Measurements from ENCODE around the gene TKT. TPM values are rescaled to one million over a fixed set of nuclear protein-coding genes. Genes with fewer than 3 reads are reported as not detected.

TKT gene
- total RNA-seq, 1 experiment from 2014 or later, result 634 TPM

GRCh38 chr3:53257465-53257864, 1.6 kb upstream of the TKT start:
- ATAC-seq, result no peak
- ChIA-PET RAD21 (ENCODE audit: low non-redundant PET in 1 of 2, low total read pairs in 2 of 2, uncharacterized antibody in 2 of 2, unreplicated experiment in 2 of 2) (interaction anchor here in 1 of 2 experiments (0.5 kb wide), 1 partner anchor 25 kb away, joined by 8 read pairs; no protein-coding TSS in a partner anchor), POLR2A (interaction anchor here (0.6 kb wide), 1 partner anchor 22 kb away, joined by 3 read pairs; no protein-coding TSS in a partner anchor), CTCF (interaction anchor here (1.4 kb wide), 1 partner anchor 13 kb away, joined by 4 read pairs; no protein-coding TSS in a partner anchor)
- no peak for DNase-seq (ENCODE audit: low read depth, low spot score)
- no peak for TF ChIP-seq JUND (IDR thresholded peaks at IDR 0.05)
- no peaks in the 10 kb centered on the region for H3K9me3 ChIP-seq (ENCODE audit: control insufficient read depth in 1 of 2, insufficient read depth in 1 of 2, low read depth in 1 of 2, low read length in 2 of 2)
- H3K36me3 ChIP-seq (ENCODE audit: control insufficient read depth in 1 of 2, insufficient read depth in 2 of 2, low read length in 2 of 2), result peaks cover under 1 to 13% of the 10 kb centered on the region in 2 experiments; a peak in 1 of 4 replicates
- no peak overlapping the region for H3K27ac ChIP-seq (ENCODE audit: low read depth, low read length)
- intact Hi-C loops (cut with micrococcal nuclease), result no loop called here
- H2AFZ ChIP-seq (ENCODE audit: low read depth, low read length, poor library complexity, severe bottlenecking), result no peak overlapping the region
- H3K79me2 ChIP-seq (ENCODE audit: insufficient read depth, low read length), result peaks cover 33% of the 10 kb centered on the region
- H3K9me2 ChIP-seq (ENCODE audit: insufficient read depth), result no peaks in the 10 kb centered on the region
- no peak overlapping the region for H3K4me2 ChIP-seq (ENCODE audit: low read length)
- H3K27me3 ChIP-seq (ENCODE audit: insufficient read depth, low read length), result no peaks in the 10 kb centered on the region
- no TSS peak for BruUV-seq (replicated peaks)
- no peak overlapping the region for H3K4me3 ChIP-seq (replicated peaks in 1 of 2; ENCODE audit: low read depth in 1 of 2, low read length in 2 of 2)
- H3K4me1 ChIP-seq (ENCODE audit: control insufficient read depth in 1 of 2, insufficient read depth in 2 of 2, low read length in 2 of 2), result peaks cover 15 to 32% of the 10 kb centered on the region in 2 experiments
- peaks cover 12% of the 10 kb centered on the region; the same call in 1 of the 2 replicates for H4K20me1 ChIP-seq (ENCODE audit: insufficient read depth)
- no peak overlapping the region for H3K9ac ChIP-seq (ENCODE audit: low read length)

DNA sequence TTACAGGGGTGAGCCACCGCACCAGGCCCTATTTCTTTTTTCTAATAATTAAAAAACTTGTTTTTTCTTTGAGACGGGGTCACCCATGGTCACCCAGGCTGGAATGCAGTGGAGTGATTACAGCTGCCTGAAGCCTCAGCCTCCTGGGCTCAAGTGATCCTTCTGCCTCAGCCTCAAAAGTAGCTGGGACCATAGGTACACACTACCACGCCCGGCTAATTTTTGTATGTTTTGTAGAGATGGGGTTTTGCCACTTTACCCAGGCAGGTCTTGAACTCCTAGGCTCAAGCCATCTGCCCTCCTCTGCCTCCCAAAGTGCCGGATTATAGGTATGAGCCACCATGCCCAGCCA, 858 bp upstream of the TKT start:
- no peaks in the 10 kb centered on the region for H3K9me3 ChIP-seq (ENCODE audit: control insufficient read depth in 1 of 2, insufficient read depth in 1 of 2, low read depth in 1 of 2, low read length in 2 of 2)
- H2AFZ ChIP-seq (ENCODE audit: low read depth, low read length, poor library complexity, severe bottlenecking), result no peak overlapping the region
- H3K9me2 ChIP-seq (ENCODE audit: insufficient read depth), result no peaks in the 10 kb centered on the region
- no peak overlapping the region for H3K4me2 ChIP-seq (ENCODE audit: low read length)
- no TSS peak for BruUV-seq (replicated peaks)
- no peak overlapping the region for H3K9ac ChIP-seq (ENCODE audit: low read length)
- peaks cover 17% of the 10 kb centered on the region; the same call in 1 of the 2 replicates for H4K20me1 ChIP-seq (ENCODE audit: insufficient read depth)
- H3K4me3 ChIP-seq (replicated peaks in 1 of 2; ENCODE audit: low read depth in 1 of 2, low read length in 2 of 2), result no peak overlapping the region
- CTCF ChIA-PET, result no interaction called here
- no peaks in the 10 kb centered on the region for H3K27me3 ChIP-seq (ENCODE audit: insufficient read depth, low read length)
- RAD21 ChIA-PET (ENCODE audit: low non-redundant PET in 1 of 2, low total read pairs in 2 of 2, uncharacterized antibody in 2 of 2, unreplicated experiment in 2 of 2), result no interaction called here
- intact Hi-C loops (cut with micrococcal nuclease), result no loop called here
- no peak overlapping the region for H3K27ac ChIP-seq (ENCODE audit: low read depth, low read length)
- peaks cover 2 to 19% of the 10 kb centered on the region in 2 experiments; a peak in 1 of 4 replicates for H3K36me3 ChIP-seq (ENCODE audit: control insufficient read depth in 1 of 2, insufficient read depth in 2 of 2, low read length in 2 of 2)
- H3K79me2 ChIP-seq (ENCODE audit: insufficient read depth, low read length), result peaks cover 41% of the 10 kb centered on the region
- ATAC-seq, result no peak
- peaks cover 19 to 34% of the 10 kb centered on the region in 2 experiments for H3K4me1 ChIP-seq (ENCODE audit: control insufficient read depth in 1 of 2, insufficient read depth in 2 of 2, low read length in 2 of 2)
- DNase-seq (ENCODE audit: low read depth, low spot score), result no peak
- POLR2A ChIA-PET, result no interaction called here
- TF ChIP-seq JUND (IDR thresholded peaks at IDR 0.05), result no peak
- no peak for TF ChIP-seq TCF7L2 (IDR thresholded peaks at IDR 0.05; ENCODE audit: borderline replicate concordance, extremely low read depth, insufficient read depth, insufficient read length)
- no peak for TF ChIP-seq POLR2AphosphoS5 (IDR thresholded peaks at IDR 0.05; ENCODE audit: low read depth, low read length)
- no peak for TF ChIP-seq SP1 (IDR thresholded peaks at IDR 0.05; ENCODE audit: low read depth)
- no peak for TF ChIP-seq RAD21 (IDR thresholded peaks at IDR 0.05; ENCODE audit: low read depth)
- no peak for TF ChIP-seq CEBPB (IDR thresholded peaks at IDR 0.05; ENCODE audit: low read depth)
- no peak for TF ChIP-seq FOSL1 (IDR thresholded peaks at IDR 0.05; ENCODE audit: low read depth)
- TF ChIP-seq ATF3 (IDR thresholded peaks at IDR 0.05), result no peak
- TF ChIP-seq POLR2A (IDR thresholded peaks at IDR 0.05; ENCODE audit: borderline replicate concordance, extremely low read depth, insufficient read depth, insufficient read length), result no peak
- TF ChIP-seq EGR1 (IDR thresholded peaks at IDR 0.05; ENCODE audit: low read depth), result no peak
- no peak for TF ChIP-seq EZH2 (IDR thresholded peaks at IDR 0.05)
- TF ChIP-seq, protein P1, sequence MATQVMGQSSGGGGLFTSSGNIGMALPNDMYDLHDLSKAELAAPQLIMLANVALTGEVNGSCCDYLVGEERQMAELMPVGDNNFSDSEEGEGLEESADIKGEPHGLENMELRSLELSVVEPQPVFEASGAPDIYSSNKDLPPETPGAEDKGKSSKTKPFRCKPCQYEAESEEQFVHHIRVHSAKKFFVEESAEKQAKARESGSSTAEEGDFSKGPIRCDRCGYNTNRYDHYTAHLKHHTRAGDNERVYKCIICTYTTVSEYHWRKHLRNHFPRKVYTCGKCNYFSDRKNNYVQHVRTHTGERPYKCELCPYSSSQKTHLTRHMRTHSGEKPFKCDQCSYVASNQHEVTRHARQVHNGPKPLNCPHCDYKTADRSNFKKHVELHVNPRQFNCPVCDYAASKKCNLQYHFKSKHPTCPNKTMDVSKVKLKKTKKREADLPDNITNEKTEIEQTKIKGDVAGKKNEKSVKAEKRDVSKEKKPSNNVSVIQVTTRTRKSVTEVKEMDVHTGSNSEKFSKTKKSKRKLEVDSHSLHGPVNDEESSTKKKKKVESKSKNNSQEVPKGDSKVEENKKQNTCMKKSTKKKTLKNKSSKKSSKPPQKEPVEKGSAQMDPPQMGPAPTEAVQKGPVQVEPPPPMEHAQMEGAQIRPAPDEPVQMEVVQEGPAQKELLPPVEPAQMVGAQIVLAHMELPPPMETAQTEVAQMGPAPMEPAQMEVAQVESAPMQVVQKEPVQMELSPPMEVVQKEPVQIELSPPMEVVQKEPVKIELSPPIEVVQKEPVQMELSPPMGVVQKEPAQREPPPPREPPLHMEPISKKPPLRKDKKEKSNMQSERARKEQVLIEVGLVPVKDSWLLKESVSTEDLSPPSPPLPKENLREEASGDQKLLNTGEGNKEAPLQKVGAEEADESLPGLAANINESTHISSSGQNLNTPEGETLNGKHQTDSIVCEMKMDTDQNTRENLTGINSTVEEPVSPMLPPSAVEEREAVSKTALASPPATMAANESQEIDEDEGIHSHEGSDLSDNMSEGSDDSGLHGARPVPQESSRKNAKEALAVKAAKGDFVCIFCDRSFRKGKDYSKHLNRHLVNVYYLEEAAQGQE (IDR thresholded peaks at IDR 0.05; ENCODE audit: low read depth), result no peak
- no peak for TF ChIP-seq MAX (IDR thresholded peaks at IDR 0.05)
- no peak for TF ChIP-seq SRF (IDR thresholded peaks at IDR 0.05; ENCODE audit: low read depth)
- TF ChIP-seq ELF1 (IDR thresholded peaks at IDR 0.05; ENCODE audit: borderline replicate concordance, low read depth), result no peak
- TF ChIP-seq ZBTB33 (IDR thresholded peaks at IDR 0.05; ENCODE audit: extremely low read depth, insufficient replicate concordance, low read length), result no peak

Measured in HCT116 (cell line).